Astrocyte (in vitro differentiated cells and primary cell): ENCODE results near the gene DXO.

ENCODE experiments used
- EZH2 ChIP-seq: IDR thresholded peaks from 2 replicates; pipeline ENCODE4 v1.6.1; 2012; ENCODE audit warnings: mild to moderate bottlenecking, low read length, inconsistent platforms; ENCODE audit not compliant: insufficient read depth
- TF ChIP-seq, protein P1 (sequence below): IDR thresholded peaks from 2 replicates; pipeline ENCODE4 v1.5.1; 2011; ENCODE audit warnings: low read depth, mild to moderate bottlenecking, inconsistent platforms, low read length, moderate library complexity; ENCODE audit not compliant: insufficient read depth

GRCh38 chr6:31952140-31952805 lies 19.7 kb downstream of the DXO start:
- TF ChIP-seq, protein P1, sequence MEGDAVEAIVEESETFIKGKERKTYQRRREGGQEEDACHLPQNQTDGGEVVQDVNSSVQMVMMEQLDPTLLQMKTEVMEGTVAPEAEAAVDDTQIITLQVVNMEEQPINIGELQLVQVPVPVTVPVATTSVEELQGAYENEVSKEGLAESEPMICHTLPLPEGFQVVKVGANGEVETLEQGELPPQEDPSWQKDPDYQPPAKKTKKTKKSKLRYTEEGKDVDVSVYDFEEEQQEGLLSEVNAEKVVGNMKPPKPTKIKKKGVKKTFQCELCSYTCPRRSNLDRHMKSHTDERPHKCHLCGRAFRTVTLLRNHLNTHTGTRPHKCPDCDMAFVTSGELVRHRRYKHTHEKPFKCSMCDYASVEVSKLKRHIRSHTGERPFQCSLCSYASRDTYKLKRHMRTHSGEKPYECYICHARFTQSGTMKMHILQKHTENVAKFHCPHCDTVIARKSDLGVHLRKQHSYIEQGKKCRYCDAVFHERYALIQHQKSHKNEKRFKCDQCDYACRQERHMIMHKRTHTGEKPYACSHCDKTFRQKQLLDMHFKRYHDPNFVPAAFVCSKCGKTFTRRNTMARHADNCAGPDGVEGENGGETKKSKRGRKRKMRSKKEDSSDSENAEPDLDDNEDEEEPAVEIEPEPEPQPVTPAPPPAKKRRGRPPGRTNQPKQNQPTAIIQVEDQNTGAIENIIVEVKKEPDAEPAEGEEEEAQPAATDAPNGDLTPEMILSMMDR, result peak; percentile 78
- no peak for TF ChIP-seq EZH2
